Neural cell (in vitro differentiated cells): Measurements from ENCODE around the gene TYMP.

Experiments
- EP300 ChIP-seq: fragments of 450-650 bp; conservative IDR thresholded peaks from 2 replicates; pipeline ENCODE4 v1.6.1; 2014; ENCODE audit warnings: antibody characterized with exemption, mild to moderate bottlenecking, moderate library complexity; ENCODE audit not compliant: poor library complexity, severe bottlenecking
- SMC3 ChIP-seq: fragments of 450-650 bp; conservative IDR thresholded peaks from 2 replicates; pipeline ENCODE4 v1.6.1; 2014; ENCODE audit warnings: antibody characterized with exemption, mild to moderate bottlenecking, moderate library complexity; ENCODE audit not compliant: poor library complexity
- TF ChIP-seq, protein P1 (sequence below): fragments of 450-650 bp; IDR thresholded peaks from 2 replicates; pipeline ENCODE4 v1.5.1; 2014; ENCODE audit warnings: antibody characterized with exemption, mild to moderate bottlenecking, moderate library complexity; ENCODE audit not compliant: poor library complexity, severe bottlenecking
- TF ChIP-seq, protein P2 (sequence below): IDR thresholded peaks from 2 replicates; pipeline ENCODE4 v1.6.1; 2012; ENCODE audit warnings: borderline replicate concordance

DNA sequence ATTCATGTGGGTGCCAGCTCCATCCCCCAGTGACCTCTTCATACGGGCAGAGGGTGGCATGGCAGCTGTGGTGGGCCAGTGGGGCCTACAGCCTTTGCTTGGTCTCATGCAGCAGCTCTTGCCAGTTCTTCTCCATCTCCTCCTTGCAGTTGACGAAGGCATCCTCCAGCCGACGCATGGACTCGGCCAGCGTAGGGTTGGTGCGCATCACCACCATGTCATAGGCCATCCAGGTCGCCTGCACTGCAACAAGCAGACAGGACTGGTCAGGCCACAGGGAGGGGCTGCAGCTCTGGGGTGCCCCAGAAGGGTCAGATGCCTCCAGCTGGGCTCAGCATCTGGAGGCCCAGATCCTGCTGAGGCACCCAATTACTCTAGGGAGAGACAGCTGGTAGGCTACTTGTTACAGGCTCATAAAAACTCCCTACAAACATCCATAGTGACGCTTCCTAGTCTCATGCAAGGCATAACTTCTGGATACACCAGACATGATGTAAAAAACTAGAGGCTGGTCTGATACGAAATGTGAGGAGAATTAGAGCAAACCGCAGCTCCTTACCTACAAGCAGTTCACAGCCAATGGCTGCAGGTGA lies 21.4 kb upstream of the TYMP start:
- TF ChIP-seq EP300 (no peak), SMC3 (no peak)
- TF ChIP-seq, protein P1, sequence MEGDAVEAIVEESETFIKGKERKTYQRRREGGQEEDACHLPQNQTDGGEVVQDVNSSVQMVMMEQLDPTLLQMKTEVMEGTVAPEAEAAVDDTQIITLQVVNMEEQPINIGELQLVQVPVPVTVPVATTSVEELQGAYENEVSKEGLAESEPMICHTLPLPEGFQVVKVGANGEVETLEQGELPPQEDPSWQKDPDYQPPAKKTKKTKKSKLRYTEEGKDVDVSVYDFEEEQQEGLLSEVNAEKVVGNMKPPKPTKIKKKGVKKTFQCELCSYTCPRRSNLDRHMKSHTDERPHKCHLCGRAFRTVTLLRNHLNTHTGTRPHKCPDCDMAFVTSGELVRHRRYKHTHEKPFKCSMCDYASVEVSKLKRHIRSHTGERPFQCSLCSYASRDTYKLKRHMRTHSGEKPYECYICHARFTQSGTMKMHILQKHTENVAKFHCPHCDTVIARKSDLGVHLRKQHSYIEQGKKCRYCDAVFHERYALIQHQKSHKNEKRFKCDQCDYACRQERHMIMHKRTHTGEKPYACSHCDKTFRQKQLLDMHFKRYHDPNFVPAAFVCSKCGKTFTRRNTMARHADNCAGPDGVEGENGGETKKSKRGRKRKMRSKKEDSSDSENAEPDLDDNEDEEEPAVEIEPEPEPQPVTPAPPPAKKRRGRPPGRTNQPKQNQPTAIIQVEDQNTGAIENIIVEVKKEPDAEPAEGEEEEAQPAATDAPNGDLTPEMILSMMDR = no peak
- TF ChIP-seq, protein P2, sequence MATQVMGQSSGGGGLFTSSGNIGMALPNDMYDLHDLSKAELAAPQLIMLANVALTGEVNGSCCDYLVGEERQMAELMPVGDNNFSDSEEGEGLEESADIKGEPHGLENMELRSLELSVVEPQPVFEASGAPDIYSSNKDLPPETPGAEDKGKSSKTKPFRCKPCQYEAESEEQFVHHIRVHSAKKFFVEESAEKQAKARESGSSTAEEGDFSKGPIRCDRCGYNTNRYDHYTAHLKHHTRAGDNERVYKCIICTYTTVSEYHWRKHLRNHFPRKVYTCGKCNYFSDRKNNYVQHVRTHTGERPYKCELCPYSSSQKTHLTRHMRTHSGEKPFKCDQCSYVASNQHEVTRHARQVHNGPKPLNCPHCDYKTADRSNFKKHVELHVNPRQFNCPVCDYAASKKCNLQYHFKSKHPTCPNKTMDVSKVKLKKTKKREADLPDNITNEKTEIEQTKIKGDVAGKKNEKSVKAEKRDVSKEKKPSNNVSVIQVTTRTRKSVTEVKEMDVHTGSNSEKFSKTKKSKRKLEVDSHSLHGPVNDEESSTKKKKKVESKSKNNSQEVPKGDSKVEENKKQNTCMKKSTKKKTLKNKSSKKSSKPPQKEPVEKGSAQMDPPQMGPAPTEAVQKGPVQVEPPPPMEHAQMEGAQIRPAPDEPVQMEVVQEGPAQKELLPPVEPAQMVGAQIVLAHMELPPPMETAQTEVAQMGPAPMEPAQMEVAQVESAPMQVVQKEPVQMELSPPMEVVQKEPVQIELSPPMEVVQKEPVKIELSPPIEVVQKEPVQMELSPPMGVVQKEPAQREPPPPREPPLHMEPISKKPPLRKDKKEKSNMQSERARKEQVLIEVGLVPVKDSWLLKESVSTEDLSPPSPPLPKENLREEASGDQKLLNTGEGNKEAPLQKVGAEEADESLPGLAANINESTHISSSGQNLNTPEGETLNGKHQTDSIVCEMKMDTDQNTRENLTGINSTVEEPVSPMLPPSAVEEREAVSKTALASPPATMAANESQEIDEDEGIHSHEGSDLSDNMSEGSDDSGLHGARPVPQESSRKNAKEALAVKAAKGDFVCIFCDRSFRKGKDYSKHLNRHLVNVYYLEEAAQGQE = no peak
